Keratinocyte (primary cell): ENCODE data around the gene HS6ST3. TPM values are rescaled to one million over a fixed set of nuclear protein-coding genes. Genes with fewer than 3 reads are reported as not detected.

Experiments
- DNase-seq: peaks from one replicate; pipeline ENCODE4 v3.0.0-alpha.2; 2011; ENCODE audit warnings: low read depth, missing footprints, low spot score
- FAIRE-seq: peaks from 2 replicates; lab custom pipeline; 2011; peaks lifted over from hg19 to GRCh38; lab: Jason Lieb, UNC
- H2AFZ ChIP-seq: 2 replicates; pipeline ENCODE4 v1.6.0; 2012; ENCODE audit warnings: low read length, control low read depth, inconsistent platforms; ENCODE audit not compliant: control insufficient read depth
- H3K27ac ChIP-seq: 2 replicates; pipeline ENCODE4 v1.5.1; 2011; ENCODE audit warnings: low read length; ENCODE audit not compliant: control insufficient read depth, insufficient read depth
- H3K27me3 ChIP-seq: 3 replicates; pipeline ENCODE4 v1.6.0; 2011; ENCODE audit warnings: low read length; ENCODE audit not compliant: control insufficient read depth, insufficient read depth; ENCODE audit errors: extremely low read depth
- H3K36me3 ChIP-seq, 2 experiments: 2 replicates in 1 of 2; 3 replicates in 1 of 2; pipeline ENCODE4 v1.5.1; 2011; ENCODE audit warnings: low read length in 2 of 2, mild to moderate bottlenecking in 1 of 2; ENCODE audit not compliant: control insufficient read depth in 2 of 2, insufficient read depth in 2 of 2; ENCODE audit errors: extremely low read depth in 1 of 2
- H3K4me1 ChIP-seq: 3 replicates; pipeline ENCODE4 v1.5.1; 2011; ENCODE audit warnings: low read length; ENCODE audit not compliant: control insufficient read depth, insufficient read depth; ENCODE audit errors: extremely low read depth
- H3K4me2 ChIP-seq: 3 replicates; pipeline ENCODE4 v1.6.0; 2011; ENCODE audit warnings: low read depth, low read length; ENCODE audit not compliant: control insufficient read depth, insufficient read depth; ENCODE audit errors: extremely low read depth
- H3K4me3 ChIP-seq, 3 experiments: fragments of 200-600 bp in 1 of 3; sonication (generic) in 1 of 3; 2 replicates in 2 of 3; 3 replicates in 1 of 3; pipeline ENCODE4 v1.5.1; 2011 to 2016; ENCODE audit warnings: low read length in 3 of 3, mild to moderate bottlenecking in 3 of 3, control low read depth in 2 of 3, inconsistent platforms in 1 of 3, low read depth in 1 of 3, mixed read lengths in 1 of 3, mixed run types in 1 of 3, moderate library complexity in 1 of 3; ENCODE audit not compliant: control insufficient read depth in 2 of 3, insufficient read depth in 2 of 3; ENCODE audit errors: extremely low read depth in 1 of 3
- H3K79me2 ChIP-seq: 2 replicates; pipeline ENCODE4 v1.6.0; 2012; ENCODE audit warnings: low read length; ENCODE audit not compliant: control insufficient read depth, insufficient read depth
- H3K9ac ChIP-seq: 3 replicates; pipeline ENCODE4 v1.6.0; 2011; ENCODE audit warnings: low read length; ENCODE audit not compliant: control insufficient read depth, insufficient read depth; ENCODE audit errors: extremely low read depth
- H3K9me1 ChIP-seq: 3 replicates; pipeline ENCODE4 v1.6.0; 2011; ENCODE audit warnings: low read length; ENCODE audit not compliant: control insufficient read depth, insufficient read depth; ENCODE audit errors: extremely low read depth
- H3K9me3 ChIP-seq: 2 replicates; pipeline ENCODE4 v1.5.1; 2012; ENCODE audit warnings: low read depth, low read length; ENCODE audit not compliant: control insufficient read depth
- H4K20me1 ChIP-seq: 3 replicates; pipeline ENCODE4 v1.6.0; 2011; ENCODE audit warnings: low read length; ENCODE audit not compliant: control insufficient read depth, insufficient read depth; ENCODE audit errors: extremely low read depth
- EZH2 ChIP-seq: IDR thresholded peaks from one replicate; pipeline ENCODE4 v1.6.1; 2012; ENCODE audit warnings: inconsistent platforms, mild to moderate bottlenecking, low read length, moderate library complexity
- dilution Hi-C: fragments of 300-500 bp; cut with MboI; formaldehyde crosslinking; loops from one replicate; pipeline ENCODE4 v1.7.0; 2020; ENCODE audit warnings: low sequenced_read_pairs; ENCODE audit not compliant: extremely low pct_ligation_motif_present
- polyA plus RNA-seq, 5 experiments: library from polyadenylated mRNA; depleted of rRNA in 3 of 5; stranded (reverse) in 3 of 5; stranded (forward) in 1 of 5; unstranded in 1 of 5; fragments of >200 nt; gene quantifications; 1 replicate in 1 of 5; 2 replicates in 3 of 5; 3 replicates in 1 of 5; pipeline versions ENCODE4 v1.2.1 to v1.2.3, GENCODE V29; 2011 to 2012; ENCODE audit warnings: missing spikeins in 2 of 5, low read depth in 1 of 5, low replicate concordance in 1 of 5
- TF ChIP-seq, protein P1 (sequence below), 3 experiments: IDR thresholded peaks in 1 of 3; conservative IDR thresholded peaks in 1 of 3; optimal IDR thresholded peaks in 1 of 3; 2 replicates in 2 of 3; 3 replicates in 1 of 3; pipeline versions ENCODE3 to v1.5.1; 2011; ENCODE audit warnings: low read length in 3 of 3, mild to moderate bottlenecking in 3 of 3, moderate library complexity in 2 of 3, control low read depth in 1 of 3, inconsistent platforms in 1 of 3; ENCODE audit not compliant: insufficient read depth in 2 of 3; ENCODE audit errors: extremely low read depth in 1 of 3

HS6ST3 gene
- polyA plus RNA-seq, 1 donor (not counting 4 experiments of a cell fraction or from before 2014, with no cell fraction given), result 0.03 TPM

DNA sequence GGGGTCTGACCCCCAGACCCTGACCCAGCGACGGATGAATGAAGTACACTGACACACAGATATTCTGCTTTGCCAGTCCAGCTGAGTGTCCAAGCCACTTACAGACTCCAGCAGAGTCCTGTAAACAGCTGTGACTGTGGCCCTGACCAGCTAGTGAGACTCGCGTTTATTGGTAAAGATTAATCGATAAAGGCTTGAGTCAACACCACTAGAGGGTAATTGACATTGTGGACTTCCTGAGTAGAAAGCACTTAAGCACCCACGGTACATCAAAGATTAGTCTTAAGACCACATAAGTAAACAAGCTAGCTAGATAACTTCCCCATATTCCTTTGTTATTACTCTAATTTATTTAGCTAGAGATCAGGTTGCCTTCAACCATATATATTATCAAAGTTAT lies 758.4 kb downstream of the HS6ST3 start:
- H3K27ac ChIP-seq, result no peak overlapping the region
- H3K9me3 ChIP-seq, result no peaks in the 10 kb centered on the region
- DNase-seq, result no peak
- no peaks in the 10 kb centered on the region for H4K20me1 ChIP-seq
- H3K9me1 ChIP-seq, result no peaks in the 10 kb centered on the region
- H3K79me2 ChIP-seq, result no peaks in the 10 kb centered on the region
- H3K4me3 ChIP-seq, result no peak overlapping the region
- no peak for TF ChIP-seq EZH2
- TF ChIP-seq, protein P1, sequence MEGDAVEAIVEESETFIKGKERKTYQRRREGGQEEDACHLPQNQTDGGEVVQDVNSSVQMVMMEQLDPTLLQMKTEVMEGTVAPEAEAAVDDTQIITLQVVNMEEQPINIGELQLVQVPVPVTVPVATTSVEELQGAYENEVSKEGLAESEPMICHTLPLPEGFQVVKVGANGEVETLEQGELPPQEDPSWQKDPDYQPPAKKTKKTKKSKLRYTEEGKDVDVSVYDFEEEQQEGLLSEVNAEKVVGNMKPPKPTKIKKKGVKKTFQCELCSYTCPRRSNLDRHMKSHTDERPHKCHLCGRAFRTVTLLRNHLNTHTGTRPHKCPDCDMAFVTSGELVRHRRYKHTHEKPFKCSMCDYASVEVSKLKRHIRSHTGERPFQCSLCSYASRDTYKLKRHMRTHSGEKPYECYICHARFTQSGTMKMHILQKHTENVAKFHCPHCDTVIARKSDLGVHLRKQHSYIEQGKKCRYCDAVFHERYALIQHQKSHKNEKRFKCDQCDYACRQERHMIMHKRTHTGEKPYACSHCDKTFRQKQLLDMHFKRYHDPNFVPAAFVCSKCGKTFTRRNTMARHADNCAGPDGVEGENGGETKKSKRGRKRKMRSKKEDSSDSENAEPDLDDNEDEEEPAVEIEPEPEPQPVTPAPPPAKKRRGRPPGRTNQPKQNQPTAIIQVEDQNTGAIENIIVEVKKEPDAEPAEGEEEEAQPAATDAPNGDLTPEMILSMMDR (optimal IDR thresholded peaks at IDR 0.05 in 1 of 3, IDR thresholded peaks at IDR 0.05 in 1 of 3, conservative IDR thresholded peaks at IDR 0.05 in 1 of 3; ENCODE audit: extremely low read depth in 1 of 3, insufficient read depth in 2 of 3, low read length in 3 of 3), result no peak
- no peaks in the 10 kb centered on the region for H3K36me3 ChIP-seq
- no peak overlapping the region for H3K9ac ChIP-seq
- H3K4me2 ChIP-seq, result no peak overlapping the region
- dilution Hi-C loops, result no loop called here
- FAIRE-seq, result no peak
- no peaks in the 10 kb centered on the region for H3K27me3 ChIP-seq
- H3K4me1 ChIP-seq, result no peaks in the 10 kb centered on the region
- no peak overlapping the region for H2AFZ ChIP-seq

DNA sequence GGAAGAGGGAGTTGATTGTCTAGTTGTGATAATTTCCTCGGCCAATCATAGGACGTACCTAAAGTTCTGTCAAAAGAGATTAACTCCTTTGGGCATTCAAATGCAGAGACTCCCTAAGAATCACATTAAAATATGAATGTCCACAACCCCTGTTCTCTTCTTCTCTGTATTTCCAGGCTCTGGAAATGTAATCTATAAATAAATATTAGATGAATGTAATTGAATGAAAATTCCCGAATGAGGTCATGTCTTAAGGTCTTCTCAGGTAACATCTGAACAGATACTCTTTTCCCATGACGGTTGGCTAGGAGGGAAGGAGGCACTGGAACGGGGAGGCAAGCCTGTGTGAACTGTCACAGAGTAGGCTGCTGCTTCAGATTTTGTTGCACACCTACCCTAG lies 759.2 kb downstream of the HS6ST3 start:
- Histone ChIP-seq H3K9ac (no peak overlapping the region), H2AFZ (no peak overlapping the region), H3K4me2 (no peak overlapping the region), H3K27me3 (no peaks in the 10 kb centered on the region), H4K20me1 (no peaks in the 10 kb centered on the region), H3K79me2 (no peaks in the 10 kb centered on the region), H3K9me3 (no peaks in the 10 kb centered on the region), H3K27ac (no peak overlapping the region), H3K4me1 (no peaks in the 10 kb centered on the region), H3K36me3 (no peaks in the 10 kb centered on the region), H3K4me3 (no peak overlapping the region), H3K9me1 (no peaks in the 10 kb centered on the region)
- dilution Hi-C loops, result no loop called here
- DNase-seq, result no peak
- TF ChIP-seq, protein P1 (optimal IDR thresholded peaks at IDR 0.05 in 1 of 3, IDR thresholded peaks at IDR 0.05 in 1 of 3, conservative IDR thresholded peaks at IDR 0.05 in 1 of 3; ENCODE audit: extremely low read depth in 1 of 3, insufficient read depth in 2 of 3, low read length in 3 of 3), result no peak
- no peak for TF ChIP-seq EZH2
- FAIRE-seq, result no peak
